AML-193 (cell line): ENCODE data around the gene TIAM1.

ENCODE experiments used
- DNase-seq, 2 experiments: peaks; one replicate each; lab custom pipeline; 2025; lab: John Stamatoyannopoulos, UW

Gene TIAM1

GRCh38 chr21:31343680-31344480 is at the start of gene TIAM1:
Gene TIAM1, minus strand, starts transcription at chr21:31344261. Its CDS starts 77,289 bp downstream, at chr21:31266972.
- no peak for DNase-seq

- DNase-seq: no peak
Measured at GRCh38 chr21:31387560-31388186, 43.6 kb upstream of the TIAM1 start.

- DNase-seq: no peak
Measured at GRCh38 chr21:31386006-31386405, 41.9 kb upstream of the TIAM1 start.

- DNase-seq: no peak
Measured at GRCh38 chr21:31383770-31384169, 39.7 kb upstream of the TIAM1 start.

- DNase-seq: no peak
Measured at GRCh38 chr21:31382060-31382459, 38.0 kb upstream of the TIAM1 start.

- no peak for DNase-seq
Measured at GRCh38 chr21:31376301-31376700, 32.2 kb upstream of the TIAM1 start.

GRCh38 chr21:31374395-31374794 is 30.3 kb upstream of the TIAM1 start:
- DNase-seq: no peak

GRCh38 chr21:31372471-31372765 is 28.4 kb upstream of the TIAM1 start:
- no peak for DNase-seq

- no peak for DNase-seq
Measured at GRCh38 chr21:31371715-31372470, 27.8 kb upstream of the TIAM1 start.

- DNase-seq: no peak
Measured at GRCh38 chr21:31370893-31371544, 27.0 kb upstream of the TIAM1 start.

- DNase-seq: no peak
Measured at GRCh38 chr21:31370281-31370892, 26.3 kb upstream of the TIAM1 start.

- no peak for DNase-seq
Measured at GRCh38 chr21:31368361-31368760, 24.3 kb upstream of the TIAM1 start.

GRCh38 chr21:31367801-31368200 is 23.7 kb upstream of the TIAM1 start:
- no peak for DNase-seq

GRCh38 chr21:31366825-31367224 is 22.8 kb upstream of the TIAM1 start:
- no peak for DNase-seq

- DNase-seq: no peak
Measured at GRCh38 chr21:31364253-31364945, 20.3 kb upstream of the TIAM1 start.

- no peak for DNase-seq
Measured at GRCh38 chr21:31363720-31364119, 19.7 kb upstream of the TIAM1 start.

GRCh38 chr21:31360717-31361116 is 16.7 kb upstream of the TIAM1 start:
- DNase-seq: no peak

- DNase-seq: no peak
Measured at GRCh38 chr21:31358158-31358557, 14.1 kb upstream of the TIAM1 start.

- no peak for DNase-seq
Measured at GRCh38 chr21:31356440-31356839, 12.4 kb upstream of the TIAM1 start.

GRCh38 chr21:31354604-31355443 is 10.8 kb upstream of the TIAM1 start:
- no peak for DNase-seq

- no peak for DNase-seq
Measured at GRCh38 chr21:31354122-31354521, 10.1 kb upstream of the TIAM1 start.
